ENCODE results near the gene COBL.

The COBL gene

GRCh38 chr7:51244885-51245284 is 71.7 kb downstream of the COBL start:
- no peak for TF ChIP-seq CTCF (IDR thresholded peaks at IDR 0.05; ENCODE audit: low read depth, low read length, missing control alignments)
- in situ Hi-C loops (cut with HindIII; ENCODE audit: low pct_ligation_motif_present, low sequenced_read_pairs) = no loop called here
- H3K27me3 ChIP-seq (replicated peaks) = no peaks in the 10 kb centered on the region
- H3K4me3 ChIP-seq (ENCODE audit: low read depth, low read length) = no peak overlapping the region
- H3K27ac ChIP-seq = no peak overlapping the region
- H3K36me3 ChIP-seq (replicated peaks) = no peaks in the 10 kb centered on the region
- DNase-seq = no peak

- H3K4me3 ChIP-seq (ENCODE audit: low read depth, low read length) = no peak overlapping the region
- in situ Hi-C loops (cut with HindIII; ENCODE audit: low pct_ligation_motif_present, low sequenced_read_pairs) = no loop called here
- no peaks in the 10 kb centered on the region for H3K36me3 ChIP-seq (replicated peaks)
- H3K27me3 ChIP-seq (replicated peaks) = no peaks in the 10 kb centered on the region
- H3K27ac ChIP-seq = no peak overlapping the region
- TF ChIP-seq CTCF (IDR thresholded peaks at IDR 0.05; ENCODE audit: low read depth, low read length, missing control alignments) = no peak
- DNase-seq = no peak
Observed at GRCh38 chr7:51244053-51244452, 72.6 kb downstream of the COBL start.

- no peak overlapping the region for H3K27ac ChIP-seq
- in situ Hi-C loops (cut with HindIII; ENCODE audit: low pct_ligation_motif_present, low sequenced_read_pairs) = no loop called here
- H3K27me3 ChIP-seq (replicated peaks) = no peaks in the 10 kb centered on the region
- no peaks in the 10 kb centered on the region for H3K36me3 ChIP-seq (replicated peaks)
- H3K4me3 ChIP-seq (ENCODE audit: low read depth, low read length) = no peak overlapping the region
- DNase-seq = no peak
- TF ChIP-seq CTCF (IDR thresholded peaks at IDR 0.05; ENCODE audit: low read depth, low read length, missing control alignments) = no peak
Observed at GRCh38 chr7:51243631-51244030, 73.0 kb downstream of the COBL start.

- H3K27me3 ChIP-seq (replicated peaks) = no peaks in the 10 kb centered on the region
- no peaks in the 10 kb centered on the region for H3K36me3 ChIP-seq (replicated peaks)
- in situ Hi-C loops (cut with HindIII; ENCODE audit: low pct_ligation_motif_present, low sequenced_read_pairs) = no loop called here
- TF ChIP-seq CTCF (IDR thresholded peaks at IDR 0.05; ENCODE audit: low read depth, low read length, missing control alignments) = no peak
- DNase-seq = no peak
- no peak overlapping the region for H3K27ac ChIP-seq
- H3K4me3 ChIP-seq (ENCODE audit: low read depth, low read length) = no peak overlapping the region
Observed at GRCh38 chr7:51242881-51243518, 73.6 kb downstream of the COBL start.

- in situ Hi-C loops (cut with HindIII; ENCODE audit: low pct_ligation_motif_present, low sequenced_read_pairs) = no loop called here
- H3K27me3 ChIP-seq (replicated peaks) = no peaks in the 10 kb centered on the region
- no peak overlapping the region for H3K27ac ChIP-seq
- H3K4me3 ChIP-seq (ENCODE audit: low read depth, low read length) = no peak overlapping the region
- TF ChIP-seq CTCF (IDR thresholded peaks at IDR 0.05; ENCODE audit: low read depth, low read length, missing control alignments) = no peak
- H3K36me3 ChIP-seq (replicated peaks) = no peaks in the 10 kb centered on the region
- DNase-seq = no peak
Observed at GRCh38 chr7:51242007-51242691, 74.5 kb downstream of the COBL start.

All from brain microvascular endothelial cell (primary cell).